NCI-H82 treated with DMSO at 0.1 percent for 48 hours (cell line): ENCODE results near the gene GPBP1L1.
A peak's percentile ranks its signal among the peaks of the same experiment; 100 is the strongest.
"Not testable (repeated sequence)": the region's sequence is repeated elsewhere in the genome, so short reads cannot be mapped to it uniquely, and the experiment has no call there.

Experiments
- DNase-seq: peaks from one replicate; lab custom pipeline; 2025; ENCODE audit not compliant: unreplicated experiment; lab: John Stamatoyannopoulos, UW

GPBP1L1 gene, protein sequence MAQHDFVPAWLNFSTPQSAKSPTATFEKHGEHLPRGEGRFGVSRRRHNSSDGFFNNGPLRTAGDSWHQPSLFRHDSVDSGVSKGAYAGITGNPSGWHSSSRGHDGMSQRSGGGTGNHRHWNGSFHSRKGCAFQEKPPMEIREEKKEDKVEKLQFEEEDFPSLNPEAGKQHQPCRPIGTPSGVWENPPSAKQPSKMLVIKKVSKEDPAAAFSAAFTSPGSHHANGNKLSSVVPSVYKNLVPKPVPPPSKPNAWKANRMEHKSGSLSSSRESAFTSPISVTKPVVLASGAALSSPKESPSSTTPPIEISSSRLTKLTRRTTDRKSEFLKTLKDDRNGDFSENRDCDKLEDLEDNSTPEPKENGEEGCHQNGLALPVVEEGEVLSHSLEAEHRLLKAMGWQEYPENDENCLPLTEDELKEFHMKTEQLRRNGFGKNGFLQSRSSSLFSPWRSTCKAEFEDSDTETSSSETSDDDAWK

GRCh38 chr1:45686288-45687013 lies at the start of gene GPBP1L1:
Gene GPBP1L1 (minus strand): TSS chr1:45686533. CDS start chr1:45659087, 27,446 bp downstream.
- peak; percentile 91 for DNase-seq

DNA sequence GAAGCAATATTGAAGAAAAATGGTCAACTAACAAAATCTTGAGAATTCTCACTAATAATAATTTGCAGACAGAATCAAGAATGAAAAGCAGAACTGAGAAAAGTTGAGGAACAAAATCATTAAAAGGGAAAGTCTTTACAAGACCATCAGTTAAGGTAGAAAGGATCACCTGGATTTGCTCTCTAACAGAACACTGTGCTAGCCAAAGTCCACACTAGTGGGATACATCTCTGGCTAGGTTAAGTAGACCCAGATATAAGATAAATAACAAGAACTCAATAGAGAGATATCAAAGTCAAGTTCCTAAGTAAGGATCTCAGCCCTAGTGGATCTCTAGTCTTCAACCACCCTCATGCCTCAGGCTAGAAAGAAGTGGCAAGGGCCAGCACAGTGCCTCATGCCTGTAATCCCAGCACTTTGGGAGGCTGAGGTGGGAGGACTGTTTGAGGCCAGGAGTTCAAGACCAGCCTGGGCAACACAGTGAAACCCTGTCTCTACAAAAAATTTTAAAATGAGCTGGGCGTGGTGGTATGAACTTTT lies 44.5 kb upstream of the GPBP1L1 start:
- DNase-seq: no peak

DNA sequence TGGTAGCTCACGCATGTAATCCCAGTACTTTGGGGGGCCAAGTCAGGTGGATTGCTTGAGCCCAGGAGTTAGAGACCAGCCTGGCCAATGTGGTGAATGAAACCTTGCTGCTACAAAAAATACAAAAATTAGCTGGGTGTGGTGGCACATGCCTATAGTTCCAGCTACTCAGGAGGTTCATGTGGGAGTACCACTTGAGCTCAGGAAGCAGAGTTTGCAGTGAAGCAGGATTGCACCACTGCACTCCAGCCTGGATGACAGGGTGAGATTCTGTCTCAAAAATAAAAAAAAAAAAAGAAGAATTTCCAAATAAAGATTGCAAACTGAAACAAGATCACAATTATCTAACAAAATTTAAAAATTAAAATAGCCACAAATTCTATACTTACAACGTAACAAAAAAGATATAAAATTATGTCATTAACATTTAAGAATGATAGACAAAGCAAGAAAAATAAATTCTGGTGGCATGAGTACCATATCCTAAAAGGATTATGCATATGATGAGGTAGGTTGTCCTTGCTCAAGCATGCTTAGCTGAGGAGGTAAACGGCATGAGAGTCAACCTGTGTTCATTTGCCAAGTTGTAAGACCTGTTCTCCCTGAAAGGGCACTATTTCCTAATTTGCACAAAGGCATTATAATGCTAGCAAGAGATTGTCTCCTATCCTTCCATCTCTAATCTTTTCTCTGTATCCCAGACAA lies 43.9 kb upstream of the GPBP1L1 start:
- no peak for DNase-seq

DNA sequence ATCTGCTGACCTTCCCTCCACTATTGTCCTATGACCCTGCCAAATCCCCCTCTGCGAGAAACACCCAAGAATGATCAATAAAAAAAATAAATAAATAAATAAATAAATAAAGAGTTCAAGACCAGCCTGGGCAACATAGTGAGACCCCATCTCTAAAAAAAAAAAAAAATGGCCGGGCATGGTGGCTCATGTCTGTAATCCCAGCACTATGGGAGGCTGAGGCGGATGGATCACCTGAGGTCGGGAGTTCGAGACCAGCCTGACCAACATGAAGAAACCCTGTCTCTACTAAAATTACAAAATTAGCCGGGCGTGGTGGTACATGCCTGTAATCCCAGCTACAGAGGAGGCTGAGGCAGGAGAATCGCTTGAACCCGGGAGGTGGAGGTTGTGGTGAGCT lies 39.7 kb upstream of the GPBP1L1 start:
- not testable (repeated sequence) for DNase-seq

GRCh38 chr1:45723248-45723930 lies 37.1 kb upstream of the GPBP1L1 start:
- no peak for DNase-seq

DNA sequence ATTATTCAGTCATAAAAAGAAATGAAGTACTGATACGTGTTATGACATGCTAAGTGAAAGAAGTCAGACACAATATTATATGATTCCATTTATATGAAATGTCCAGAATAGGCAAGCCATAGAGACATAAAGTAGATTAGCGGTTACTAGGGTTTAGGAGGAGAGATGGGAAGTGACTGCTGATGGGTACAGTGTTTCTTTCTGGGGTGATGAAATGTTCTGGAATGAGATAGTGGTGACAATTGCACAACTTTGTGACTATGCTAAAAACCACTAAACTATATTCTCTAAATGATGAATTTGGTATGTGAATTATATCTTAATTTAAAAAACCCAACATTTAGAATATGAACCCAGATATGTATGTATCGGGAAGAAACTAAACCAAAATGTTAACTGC lies 36.5 kb upstream of the GPBP1L1 start:
- no peak for DNase-seq

DNA sequence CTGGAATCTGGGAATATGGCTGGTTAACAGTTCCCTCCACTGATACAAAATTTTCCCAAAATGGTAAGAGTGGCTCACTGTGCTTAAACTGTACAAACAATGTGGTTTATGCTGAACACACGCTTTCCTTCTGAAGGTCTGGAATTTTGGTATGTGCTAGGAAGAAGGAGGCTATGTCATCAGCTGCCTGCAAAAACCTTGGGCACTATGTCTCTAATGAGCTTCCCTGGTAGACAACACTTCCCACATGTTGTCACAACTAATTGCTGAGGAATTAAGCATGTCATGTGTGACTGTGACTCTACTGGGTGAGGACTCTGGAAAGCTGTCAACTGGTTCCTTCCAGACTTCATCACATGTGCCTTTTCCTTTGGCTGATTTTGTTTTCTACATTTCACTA lies 34.9 kb upstream of the GPBP1L1 start:
- DNase-seq: peak; percentile 4

- DNase-seq: no peak
Observed at GRCh38 chr1:45718289-45718688, 32.0 kb upstream of the GPBP1L1 start.

DNA sequence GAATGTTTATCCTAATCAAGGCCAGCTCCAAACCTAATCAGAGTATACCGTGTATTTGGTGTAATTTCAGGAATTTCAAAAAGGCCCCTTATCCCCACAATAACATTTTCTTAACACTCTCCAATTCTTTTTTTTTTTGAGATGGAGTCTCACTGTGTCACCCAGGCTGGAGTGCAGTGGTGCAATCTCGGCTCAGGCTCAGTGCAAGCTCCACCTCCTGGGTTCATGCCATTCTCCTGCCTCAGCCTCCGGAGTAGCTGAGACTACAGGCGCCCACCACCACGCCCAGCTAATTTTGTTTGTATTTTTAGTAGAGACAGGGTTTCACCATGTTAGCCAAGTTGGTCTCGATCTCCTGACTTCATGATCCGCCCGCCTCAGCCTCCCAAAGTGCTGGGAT lies 31.1 kb upstream of the GPBP1L1 start:
- DNase-seq: not testable (repeated sequence)

DNA sequence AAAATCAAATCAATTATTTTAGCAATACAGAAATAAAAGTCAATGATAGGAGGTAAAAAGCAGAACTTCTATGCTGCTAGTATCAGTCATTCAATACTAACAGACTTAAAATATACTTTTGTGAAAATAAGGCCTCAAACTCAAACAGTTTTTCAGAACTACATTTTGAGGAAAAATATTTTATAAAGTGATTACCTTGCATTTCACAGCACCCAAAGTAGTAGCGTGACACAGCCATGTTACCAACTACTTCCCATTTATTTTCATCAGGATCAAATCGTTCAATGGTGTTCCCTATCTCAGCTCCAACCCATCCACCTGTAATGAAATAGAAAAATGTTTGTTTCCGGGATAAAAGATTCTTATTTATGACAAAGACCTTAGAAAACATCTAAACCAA lies 30.4 kb upstream of the GPBP1L1 start:
- no peak for DNase-seq

GRCh38 chr1:45713711-45714110 lies 27.4 kb upstream of the GPBP1L1 start:
- DNase-seq: no peak

DNA sequence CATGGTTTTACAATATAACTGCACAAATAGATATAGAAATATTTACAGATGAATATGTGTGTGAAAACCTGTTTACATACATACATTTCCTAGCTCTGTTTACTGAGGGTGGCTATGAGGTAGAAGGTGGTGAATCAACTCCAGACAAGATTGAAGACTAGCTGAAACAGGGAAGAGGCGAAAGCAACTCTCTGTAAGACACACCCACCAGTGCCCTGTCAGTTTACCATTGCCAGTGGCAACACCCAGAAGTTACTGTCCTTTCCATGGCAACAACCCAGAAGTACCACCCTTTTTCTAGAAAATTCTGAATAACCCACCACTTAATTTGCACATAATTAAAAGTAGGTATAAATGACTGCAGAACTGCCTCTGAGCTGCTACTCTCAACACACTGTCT lies 18.3 kb upstream of the GPBP1L1 start:
- DNase-seq: no peak

- DNase-seq: no peak
Observed at GRCh38 chr1:45694823-45695222, 8.5 kb upstream of the GPBP1L1 start.

GRCh38 chr1:45693811-45694210 lies 7.5 kb upstream of the GPBP1L1 start:
- DNase-seq: not testable (repeated sequence)

- DNase-seq: peak; percentile 82
Observed at GRCh38 chr1:45687754-45688740, 1.7 kb upstream of the GPBP1L1 start, which contains the start of gene TMEM69. Gene TMEM69 (plus strand): TSS chr1:45688181. CDS start chr1:45691069, 2,888 bp downstream.

DNA sequence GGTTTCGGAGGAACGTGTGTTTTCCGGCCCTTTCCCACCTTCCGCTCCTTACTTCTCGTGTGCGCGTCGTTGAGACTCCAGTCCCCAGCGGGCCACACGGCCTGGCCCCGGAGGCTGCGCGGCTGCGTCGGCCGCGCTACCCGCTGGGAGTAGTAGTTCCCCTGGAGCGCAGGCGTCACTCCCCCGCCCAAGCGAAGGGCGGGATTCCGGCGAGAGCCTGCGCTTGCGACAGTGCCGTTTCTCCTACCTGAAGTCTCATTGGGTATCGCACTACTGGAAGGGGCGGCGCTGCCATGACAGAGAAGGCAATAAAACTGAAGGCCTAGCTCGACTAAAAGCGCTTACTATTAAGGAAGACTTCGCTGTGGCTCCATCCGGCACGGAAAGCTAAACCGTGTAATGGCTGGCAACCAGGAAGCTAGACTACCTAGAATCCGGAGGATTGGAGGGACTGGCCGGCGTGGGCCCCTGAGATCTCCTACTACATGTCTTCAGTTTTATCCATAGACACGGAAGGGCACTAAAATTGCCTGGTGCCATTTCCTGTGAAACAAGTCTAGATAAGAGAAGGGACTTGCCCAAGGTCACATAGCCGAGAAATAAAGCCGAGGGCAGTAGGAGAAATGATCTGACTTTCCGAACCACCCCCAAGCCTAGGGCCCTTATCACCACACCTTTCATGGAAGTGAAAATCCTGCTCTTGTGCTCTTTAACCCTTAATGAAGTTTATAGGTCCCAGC lies 851 bp upstream of the GPBP1L1 start:
- peak; percentile 97 for DNase-seq

DNA sequence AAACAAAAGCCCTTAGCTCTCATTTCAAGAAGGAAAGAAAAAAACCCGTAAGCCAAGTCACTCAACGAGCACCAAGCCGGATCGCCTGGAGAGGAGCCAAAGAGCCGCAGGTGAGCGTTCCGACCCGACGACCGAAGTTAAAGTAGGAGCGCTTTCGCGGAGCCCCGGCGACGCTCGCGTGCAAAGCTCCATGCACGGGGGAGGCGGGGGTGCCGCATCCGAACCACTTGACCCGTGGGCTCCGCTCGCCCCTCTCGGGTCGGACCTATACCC lies 382 bp downstream of the GPBP1L1 start:
- no peak for DNase-seq

DNA sequence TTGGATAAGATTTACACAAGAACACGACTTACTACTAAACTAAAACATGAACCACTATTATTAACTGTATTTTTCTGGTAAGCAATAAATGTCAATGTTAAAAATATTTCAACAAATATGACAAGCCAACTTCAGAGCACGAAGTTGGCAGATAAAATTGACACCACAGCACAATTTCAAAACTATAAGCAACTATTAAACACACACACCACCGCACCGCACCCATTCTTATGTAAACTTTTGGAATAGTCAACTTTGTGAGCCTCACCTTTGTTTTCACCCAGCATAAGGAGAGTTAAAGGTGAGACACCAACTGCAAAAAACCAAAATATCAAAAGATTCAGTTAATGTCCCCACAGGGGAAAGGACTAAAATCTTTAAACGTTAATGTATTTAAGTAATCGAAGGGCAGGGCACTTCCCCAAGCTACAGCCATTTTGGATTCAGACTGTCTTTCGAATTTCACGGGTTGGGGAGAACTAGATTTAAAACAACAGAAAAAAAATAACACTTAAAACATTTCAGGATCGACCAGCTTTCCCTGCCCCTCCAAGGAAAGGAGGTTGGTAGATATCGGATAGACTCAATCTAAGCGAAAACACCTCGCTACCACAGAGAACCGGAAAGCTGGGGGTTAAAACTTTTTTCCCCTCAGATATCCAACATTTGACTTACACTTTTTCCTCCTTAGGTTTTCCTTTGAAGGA lies 872 bp downstream of the GPBP1L1 start:
- no peak for DNase-seq
